Calu3 (cell line): ENCODE results near the gene KRT73. TPM values are rescaled to one million over a fixed set of nuclear protein-coding genes. Genes with fewer than 3 reads are reported as not detected.
"Not testable (repeated sequence)": the region's sequence is repeated elsewhere in the genome, so short reads cannot be mapped to it uniquely, and the experiment has no call there.

ENCODE experiments used
- BruUV-seq: library from RNA; stranded (reverse); fragments of 400-500 nt; replicated peaks from 2 replicates; lab custom pipeline; 2021; lab: Mats Ljungman, UMichigan
- CTCF ChIA-PET: fragments of 300-600 bp; sonication (Branson Sonifier 250); formaldehyde crosslinking; loops from one replicate; lab custom pipeline; 2022; ENCODE audit warnings: antibody characterized with exemption; lab: Charles Lee
- DNase-seq: peaks from one replicate; pipeline ENCODE4 v3.0.0; 2022
- H3K27ac Mint-ChIP-seq: one replicate; pipeline ENCODE4 v1.8.0; 2022; ENCODE audit warnings: mixed read lengths; ENCODE audit not compliant: unreplicated experiment
- H3K27me3 Mint-ChIP-seq: one replicate; pipeline ENCODE4 v1.8.0; 2022; ENCODE audit warnings: mixed read lengths; ENCODE audit not compliant: unreplicated experiment
- H3K36me3 Mint-ChIP-seq: one replicate; pipeline ENCODE4 v1.8.0; 2022; ENCODE audit warnings: mild to moderate bottlenecking, moderate library complexity, mixed read lengths; ENCODE audit not compliant: insufficient read depth, unreplicated experiment
- H3K4me1 Mint-ChIP-seq: one replicate; pipeline ENCODE4 v1.8.0; 2022; ENCODE audit warnings: mild to moderate bottlenecking, low read depth, mixed read lengths; ENCODE audit not compliant: unreplicated experiment
- H3K4me3 Mint-ChIP-seq: one replicate; pipeline ENCODE4 v1.8.0; 2022; ENCODE audit warnings: mild to moderate bottlenecking, low read depth, moderate library complexity, mixed read lengths; ENCODE audit not compliant: unreplicated experiment
- H3K9me3 Mint-ChIP-seq: one replicate; pipeline ENCODE4 v1.8.0; 2022; ENCODE audit warnings: low read depth, mixed read lengths; ENCODE audit not compliant: unreplicated experiment
- intact Hi-C: fragments of 100-400 bp; cut with micrococcal nuclease; formaldehyde crosslinking; loops from one replicate; pipeline ENCODE4 v1.10.0; 2022; ENCODE audit not compliant: unreplicated experiment
- total RNA-seq: library from RNA; stranded (reverse); gene quantifications from 2 replicates; pipeline ENCODE4 v1.2.3, GENCODE V29; 2022
- TF ChIP-seq, protein P1 (sequence below): fragments of 200-600 bp; IDR thresholded peaks from one replicate; pipeline ENCODE4 v1.8.0; 2022; ENCODE audit warnings: antibody characterized with exemption; ENCODE audit not compliant: unreplicated experiment

Gene KRT73
- total RNA-seq, 1 experiment from 2014 or later = not detected

DNA sequence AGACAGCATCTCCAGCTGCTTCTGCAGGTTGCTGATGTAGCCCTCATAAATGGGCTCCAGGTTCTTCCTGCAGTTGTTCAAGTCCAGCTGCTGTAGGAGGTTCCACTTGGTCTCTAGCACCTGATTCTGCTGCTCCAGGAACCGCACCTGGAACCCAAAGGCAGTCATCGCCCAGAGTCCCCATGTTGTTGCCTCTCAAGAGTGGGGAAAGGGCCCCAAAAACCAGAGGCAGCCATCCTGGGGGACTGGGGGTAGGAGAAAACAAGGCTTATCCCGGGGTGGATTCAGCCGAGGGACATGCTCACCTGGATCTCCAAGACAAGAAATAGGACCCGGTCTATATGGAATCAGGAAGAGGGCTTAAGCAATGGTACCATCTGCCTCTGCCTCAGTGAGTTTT, 19.4 kb downstream of the KRT73 start:
- Mint-ChIP-seq H3K4me3 (no peak overlapping the region), H3K27me3 (peaks cover 60% of the 10 kb centered on the region), H3K9me3 (no peaks in the 10 kb centered on the region), H3K36me3 (no peaks in the 10 kb centered on the region), H3K4me1 (no peaks in the 10 kb centered on the region), H3K27ac (no peak overlapping the region)
- DNase-seq = no peak
- TF ChIP-seq, protein P1, sequence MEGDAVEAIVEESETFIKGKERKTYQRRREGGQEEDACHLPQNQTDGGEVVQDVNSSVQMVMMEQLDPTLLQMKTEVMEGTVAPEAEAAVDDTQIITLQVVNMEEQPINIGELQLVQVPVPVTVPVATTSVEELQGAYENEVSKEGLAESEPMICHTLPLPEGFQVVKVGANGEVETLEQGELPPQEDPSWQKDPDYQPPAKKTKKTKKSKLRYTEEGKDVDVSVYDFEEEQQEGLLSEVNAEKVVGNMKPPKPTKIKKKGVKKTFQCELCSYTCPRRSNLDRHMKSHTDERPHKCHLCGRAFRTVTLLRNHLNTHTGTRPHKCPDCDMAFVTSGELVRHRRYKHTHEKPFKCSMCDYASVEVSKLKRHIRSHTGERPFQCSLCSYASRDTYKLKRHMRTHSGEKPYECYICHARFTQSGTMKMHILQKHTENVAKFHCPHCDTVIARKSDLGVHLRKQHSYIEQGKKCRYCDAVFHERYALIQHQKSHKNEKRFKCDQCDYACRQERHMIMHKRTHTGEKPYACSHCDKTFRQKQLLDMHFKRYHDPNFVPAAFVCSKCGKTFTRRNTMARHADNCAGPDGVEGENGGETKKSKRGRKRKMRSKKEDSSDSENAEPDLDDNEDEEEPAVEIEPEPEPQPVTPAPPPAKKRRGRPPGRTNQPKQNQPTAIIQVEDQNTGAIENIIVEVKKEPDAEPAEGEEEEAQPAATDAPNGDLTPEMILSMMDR = no peak
- no TSS peak for BruUV-seq
- CTCF ChIA-PET = no interaction called here
- intact Hi-C loops = no loop called here

DNA sequence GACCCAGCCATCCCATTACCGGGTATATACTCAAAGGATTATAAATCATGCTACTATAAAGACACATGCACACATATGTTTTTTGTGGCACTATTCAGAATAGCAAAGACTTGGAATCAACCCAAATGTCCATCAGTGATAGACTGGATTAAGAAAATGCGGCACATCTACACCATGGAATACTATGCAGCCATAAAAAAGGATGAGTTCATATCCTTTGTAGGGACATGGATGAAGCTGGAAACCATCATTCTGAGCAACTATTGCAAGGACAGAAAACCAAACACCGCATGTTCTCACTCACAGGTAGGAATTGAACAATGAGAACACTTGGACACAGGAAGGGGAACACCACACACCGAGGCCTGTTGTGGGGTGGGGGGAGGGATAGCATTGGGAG, 24.1 kb downstream of the KRT73 start:
- DNase-seq, H3K4me1 Mint-ChIP-seq, CTCF ChIA-PET, H3K36me3 Mint-ChIP-seq, H3K27ac Mint-ChIP-seq, BruUV-seq, H3K9me3 Mint-ChIP-seq, intact Hi-C loops, H3K4me3 Mint-ChIP-seq: not testable (repeated sequence)
- H3K27me3 Mint-ChIP-seq = peaks cover 65% of the 10 kb centered on the region

DNA sequence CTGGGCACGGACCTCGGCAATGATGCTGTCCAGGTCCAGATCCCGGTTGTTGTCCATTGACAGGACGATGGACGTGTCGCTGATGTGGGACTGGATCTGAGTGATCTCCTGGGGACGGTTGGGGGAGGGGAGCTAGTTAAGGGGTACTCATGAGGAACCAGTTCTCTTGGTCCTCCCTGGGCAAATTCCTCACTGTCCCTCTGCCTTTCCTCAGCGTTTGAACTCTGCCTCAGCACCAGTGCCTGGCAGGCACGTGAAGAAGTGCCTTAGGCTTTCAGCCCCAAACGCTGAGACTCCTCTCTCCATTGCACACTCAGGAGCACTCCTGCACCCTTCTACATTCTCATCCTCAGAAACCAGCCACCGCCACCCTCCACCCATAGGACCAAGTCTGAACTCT, 26.8 kb downstream of the KRT73 start:
- H3K4me1 Mint-ChIP-seq = no peaks in the 10 kb centered on the region

DNA sequence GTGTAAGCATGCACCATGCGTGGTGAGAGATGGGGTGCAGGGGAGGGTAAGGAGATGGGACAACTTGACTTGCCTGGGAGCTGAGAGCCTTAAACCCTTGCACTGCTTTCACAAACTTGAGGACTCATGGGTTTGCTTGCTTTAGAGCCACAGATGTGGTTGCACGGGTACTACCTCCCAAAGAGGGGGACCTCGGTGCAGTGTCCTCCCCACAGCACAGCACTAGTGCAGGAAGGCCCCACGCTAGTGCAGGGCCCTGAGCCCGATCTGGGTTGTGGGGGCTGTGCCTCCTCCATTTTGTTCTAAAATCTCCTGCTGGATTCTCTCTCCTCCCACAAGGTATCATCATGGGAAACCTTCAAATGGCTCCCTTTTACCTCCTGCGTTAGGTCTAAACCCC, 28.3 kb downstream of the KRT73 start:
- no peak overlapping the region for H3K27ac Mint-ChIP-seq
- TF ChIP-seq, protein P1 = no peak
- intact Hi-C loops = no loop called here
- H3K4me3 Mint-ChIP-seq = no peak overlapping the region
- H3K27me3 Mint-ChIP-seq = peaks cover 77% of the 10 kb centered on the region
- CTCF ChIA-PET = no interaction called here
- no peaks in the 10 kb centered on the region for H3K36me3 Mint-ChIP-seq
- no peaks in the 10 kb centered on the region for H3K4me1 Mint-ChIP-seq
- H3K9me3 Mint-ChIP-seq = no peaks in the 10 kb centered on the region
- no peak for DNase-seq
- no TSS peak for BruUV-seq

More for the DNA sequence above, 26.8 kb downstream of the KRT73 start:
- Mint-ChIP-seq H3K36me3 (no peaks in the 10 kb centered on the region), H3K9me3 (no peaks in the 10 kb centered on the region), H3K27ac (no peak overlapping the region), H3K27me3 (peaks cover 62% of the 10 kb centered on the region), H3K4me3 (no peak overlapping the region)
- CTCF ChIA-PET = no interaction called here
- no TSS peak for BruUV-seq
- intact Hi-C loops = no loop called here
- no peak for DNase-seq
- TF ChIP-seq, protein P1 = no peak

DNA sequence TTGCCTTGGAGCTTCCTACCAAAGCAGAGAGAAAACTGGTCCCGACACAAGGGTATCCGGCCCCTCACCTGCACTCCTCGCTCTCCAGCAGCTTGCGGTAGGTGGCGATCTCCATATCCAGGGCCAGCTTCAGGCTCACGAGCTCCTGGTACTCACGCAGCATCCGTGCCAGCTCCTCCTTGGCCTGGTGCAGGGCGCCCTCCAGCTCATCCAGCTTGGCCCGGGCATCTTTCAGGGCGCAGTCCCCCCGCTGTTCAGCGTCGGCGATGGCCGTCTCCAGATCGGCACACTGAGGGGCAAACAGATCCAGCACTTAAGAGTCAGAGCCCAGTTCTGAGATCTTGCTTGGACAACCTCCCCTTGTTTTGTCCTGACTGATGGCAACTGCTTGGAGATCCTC, 30.8 kb downstream of the KRT73 start:
- BruUV-seq = no TSS peak
- Mint-ChIP-seq H3K36me3 (no peaks in the 10 kb centered on the region), H3K4me1 (no peaks in the 10 kb centered on the region), H3K27ac (no peak overlapping the region), H3K27me3 (peaks cover 69% of the 10 kb centered on the region), H3K4me3 (no peak overlapping the region), H3K9me3 (no peaks in the 10 kb centered on the region)
- TF ChIP-seq, protein P1 = no peak
- no peak for DNase-seq
- intact Hi-C loops = loop anchor here (10.0 kb wide), 2 partner anchors 213 to 443 kb away; no protein-coding TSS in a partner anchor
- CTCF ChIA-PET = no interaction called here
